ENCODE results near the gene SLC25A48. TPM values are rescaled to one million over a fixed set of nuclear protein-coding genes. Genes with fewer than 3 reads are reported as not detected.

SLC25A48 gene
- total and polyA plus RNA-seq, 12 donors = not detected

DNA sequence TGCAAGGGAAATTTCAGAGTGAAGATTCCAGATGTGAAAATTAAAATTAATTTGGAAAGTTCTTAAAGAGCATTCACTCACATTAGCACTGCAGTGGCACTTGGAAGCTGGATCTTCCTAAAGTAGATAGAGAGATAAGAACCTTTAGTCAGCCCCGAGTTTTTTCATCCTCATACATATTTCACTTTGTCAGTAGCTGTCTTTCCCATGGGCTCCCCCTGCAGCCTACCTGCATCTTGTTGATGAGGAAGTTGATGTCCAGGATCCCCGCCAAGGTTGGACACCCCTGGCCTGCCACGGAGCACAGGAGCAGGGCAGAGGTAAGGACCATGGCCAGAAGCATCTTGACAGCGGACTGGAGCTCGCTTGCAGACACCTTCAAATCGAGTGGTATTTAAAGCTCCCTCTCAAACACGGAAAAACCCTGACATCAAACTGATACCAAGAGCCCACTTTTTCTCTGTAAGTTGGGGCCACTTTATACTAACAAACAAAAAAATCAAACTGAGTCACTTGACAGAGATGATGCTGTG lies 61.1 kb downstream of the SLC25A48 start, which contains the start of gene IL9:
Gene IL9, minus strand, starts transcription at position 368 of the 533 bp plus-strand sequence. Its CDS starts 25 bp downstream, at position 343.
- Histone ChIP-seq H3K27ac (no peak within 1 kb of the TSS), H3K4me3 (no peak within 1 kb of the TSS), H3K9me3 (replicated peaks in 1 of 3) (no peaks in the 10 kb centered on the region), H3K4me1 (replicated peaks in 1 of 2) (no peaks in the 10 kb centered on the region), H3K36me3 (replicated peaks in 1 of 2) (no peaks in the 10 kb centered on the region), H3K27me3 (peaks cover 7% of the 10 kb centered on the region)
- intact Hi-C loops (cut with DNase I) = no loop called here
- DNase-seq = no peak
- TF ChIP-seq, protein P1, sequence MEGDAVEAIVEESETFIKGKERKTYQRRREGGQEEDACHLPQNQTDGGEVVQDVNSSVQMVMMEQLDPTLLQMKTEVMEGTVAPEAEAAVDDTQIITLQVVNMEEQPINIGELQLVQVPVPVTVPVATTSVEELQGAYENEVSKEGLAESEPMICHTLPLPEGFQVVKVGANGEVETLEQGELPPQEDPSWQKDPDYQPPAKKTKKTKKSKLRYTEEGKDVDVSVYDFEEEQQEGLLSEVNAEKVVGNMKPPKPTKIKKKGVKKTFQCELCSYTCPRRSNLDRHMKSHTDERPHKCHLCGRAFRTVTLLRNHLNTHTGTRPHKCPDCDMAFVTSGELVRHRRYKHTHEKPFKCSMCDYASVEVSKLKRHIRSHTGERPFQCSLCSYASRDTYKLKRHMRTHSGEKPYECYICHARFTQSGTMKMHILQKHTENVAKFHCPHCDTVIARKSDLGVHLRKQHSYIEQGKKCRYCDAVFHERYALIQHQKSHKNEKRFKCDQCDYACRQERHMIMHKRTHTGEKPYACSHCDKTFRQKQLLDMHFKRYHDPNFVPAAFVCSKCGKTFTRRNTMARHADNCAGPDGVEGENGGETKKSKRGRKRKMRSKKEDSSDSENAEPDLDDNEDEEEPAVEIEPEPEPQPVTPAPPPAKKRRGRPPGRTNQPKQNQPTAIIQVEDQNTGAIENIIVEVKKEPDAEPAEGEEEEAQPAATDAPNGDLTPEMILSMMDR (IDR thresholded peaks at IDR 0.05) = no peak
- TF ChIP-seq POLR2A (IDR thresholded peaks at IDR 0.05) = no peak
- 45 to 58% (median 49%) methylated on average over 7 of the region's 7 CpGs for WGBS, 4 donors

DNA sequence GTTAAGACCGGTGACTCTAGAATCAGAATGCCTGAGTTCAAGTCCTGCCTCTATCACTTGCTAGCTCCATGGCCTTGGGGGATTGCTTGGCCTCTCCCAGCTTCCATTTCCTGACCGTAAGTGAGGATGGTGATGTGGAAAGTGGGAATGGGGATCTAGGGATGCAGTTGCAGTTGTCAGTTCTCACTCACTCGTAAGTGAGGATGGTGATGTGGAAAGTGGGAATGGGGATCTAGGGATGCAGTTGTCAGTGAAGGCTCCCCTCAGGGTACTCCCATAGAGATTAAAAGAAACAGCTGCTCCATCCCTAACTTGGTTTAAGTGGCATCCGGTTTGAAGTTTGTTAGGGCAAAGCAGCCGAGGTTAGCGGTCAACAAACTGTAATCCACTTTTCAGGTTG lies 64.2 kb downstream of the SLC25A48 start:
- no peaks in the 10 kb centered on the region for H3K9me3 ChIP-seq (replicated peaks in 1 of 3)
- DNase-seq = no peak
- no peak overlapping the region for H3K27ac ChIP-seq
- H3K4me3 ChIP-seq = no peak overlapping the region
- no peaks in the 10 kb centered on the region for H3K4me1 ChIP-seq (replicated peaks in 1 of 2)
- TF ChIP-seq POLR2A (IDR thresholded peaks at IDR 0.05) = no peak
- TF ChIP-seq, protein P1 (IDR thresholded peaks at IDR 0.05) = no peak
- intact Hi-C loops (cut with DNase I) = no loop called here
- 84 to 94% (median 87%) methylated on average over 6 of the region's 6 CpGs for WGBS, 4 donors
- no peaks in the 10 kb centered on the region for H3K36me3 ChIP-seq (replicated peaks in 1 of 2)
- peaks cover 12% of the 10 kb centered on the region for H3K27me3 ChIP-seq

DNA sequence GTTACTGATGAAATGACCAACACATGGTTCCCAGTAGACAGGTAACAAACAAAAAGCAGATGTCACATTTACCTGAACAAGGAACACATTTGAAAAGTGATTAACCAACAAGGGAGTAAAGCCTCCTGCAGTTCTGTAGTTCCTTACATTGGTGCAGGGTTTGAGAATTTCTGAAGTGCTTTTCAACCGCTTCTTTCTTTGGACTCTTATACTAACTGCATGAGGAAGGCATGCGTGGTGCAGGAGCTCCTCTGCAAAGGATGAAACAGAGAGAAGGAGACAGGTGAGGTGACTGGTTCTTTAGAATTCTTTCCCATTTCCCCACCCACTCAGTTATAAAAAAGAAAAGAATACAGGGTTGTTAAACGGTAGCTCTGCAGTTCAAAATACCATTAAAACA lies 65.8 kb downstream of the SLC25A48 start:
- no peak for DNase-seq

DNA sequence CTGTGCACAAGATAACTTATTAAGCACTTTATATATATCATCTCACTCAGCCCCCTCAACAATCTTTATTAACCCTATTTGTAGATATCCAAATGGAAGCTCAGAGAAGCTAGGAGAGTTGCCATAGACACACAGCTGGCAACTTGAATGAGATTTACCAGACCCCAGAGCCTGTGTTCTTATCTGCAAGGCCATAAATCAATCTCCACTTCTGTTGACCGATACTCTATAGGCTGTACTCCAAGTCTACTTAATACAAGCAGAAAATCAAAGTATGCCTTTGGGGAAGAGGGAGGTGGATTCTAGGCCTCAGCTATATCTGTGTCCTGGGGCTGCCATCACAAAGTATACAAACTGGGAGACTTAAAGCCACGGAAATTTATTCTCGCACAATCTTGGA lies 67.2 kb downstream of the SLC25A48 start:
- H3K36me3 ChIP-seq (replicated peaks in 1 of 2) = no peaks in the 10 kb centered on the region
- no peaks in the 10 kb centered on the region for H3K4me1 ChIP-seq (replicated peaks in 1 of 2)
- H3K27ac ChIP-seq = no peak overlapping the region
- no peak for TF ChIP-seq POLR2A (IDR thresholded peaks at IDR 0.05)
- TF ChIP-seq, protein P1 (IDR thresholded peaks at IDR 0.05) = no peak
- H3K9me3 ChIP-seq (replicated peaks in 1 of 3) = no peaks in the 10 kb centered on the region
- H3K4me3 ChIP-seq = no peak overlapping the region
- H3K27me3 ChIP-seq = peaks cover 5% of the 10 kb centered on the region
- intact Hi-C loops (cut with DNase I) = no loop called here
- no peak for DNase-seq
- WGBS, 4 donors = 44 to 55% (median 49%) methylated on average over 3 of the region's 3 CpGs

More for the DNA sequence above, 65.8 kb downstream of the SLC25A48 start:
- TF ChIP-seq, protein P1 (IDR thresholded peaks at IDR 0.05) = no peak
- TF ChIP-seq POLR2A (IDR thresholded peaks at IDR 0.05) = no peak
- Histone ChIP-seq H3K27ac (no peak overlapping the region), H3K36me3 (replicated peaks in 1 of 2) (no peaks in the 10 kb centered on the region), H3K4me3 (no peak overlapping the region), H3K27me3 (peaks cover 9% of the 10 kb centered on the region), H3K9me3 (replicated peaks in 1 of 3) (no peaks in the 10 kb centered on the region), H3K4me1 (replicated peaks in 1 of 2) (no peaks in the 10 kb centered on the region)
- intact Hi-C loops (cut with DNase I) = no loop called here
- 73 to 78% (median 76%) methylated on average over 3 of the region's 3 CpGs for WGBS, 4 donors
